NCI-H2081 treated with DMSO at 0.1 percent for 48 hours (cell line): ENCODE results near the gene TMEM255B.

Experiments
- DNase-seq: peaks from one replicate; lab custom pipeline; 2025; lab: John Stamatoyannopoulos, UW

Gene TMEM255B

GRCh38 chr13:113768018-113768905, 9.2 kb downstream of the TMEM255B start:
- DNase-seq, result no peak

- DNase-seq, result no peak
Measured at GRCh38 chr13:113769106-113769505, 10.1 kb downstream of the TMEM255B start.

- no peak for DNase-seq
Measured at GRCh38 chr13:113769881-113770280, 10.9 kb downstream of the TMEM255B start.

- DNase-seq, result no peak
Measured at GRCh38 chr13:113770441-113770840, 11.4 kb downstream of the TMEM255B start.

GRCh38 chr13:113770937-113771336, 11.9 kb downstream of the TMEM255B start:
- DNase-seq, result no peak

- no peak for DNase-seq
Measured at GRCh38 chr13:113771709-113772331, 12.8 kb downstream of the TMEM255B start.

GRCh38 chr13:113774177-113775107, 15.4 kb downstream of the TMEM255B start:
- no peak for DNase-seq

- DNase-seq, result no peak
Measured at GRCh38 chr13:113775451-113776145, 16.6 kb downstream of the TMEM255B start.

- DNase-seq, result no peak
Measured at GRCh38 chr13:113776231-113777125, 17.5 kb downstream of the TMEM255B start.

GRCh38 chr13:113777311-113778260, 18.6 kb downstream of the TMEM255B start:
- DNase-seq, result no peak

- no peak for DNase-seq
Measured at GRCh38 chr13:113781571-113781970, 22.5 kb downstream of the TMEM255B start.

- no peak for DNase-seq
Measured at GRCh38 chr13:113782472-113782871, 23.4 kb downstream of the TMEM255B start.

GRCh38 chr13:113783200-113783881, 24.3 kb downstream of the TMEM255B start:
- no peak for DNase-seq

GRCh38 chr13:113783966-113784644, 25.1 kb downstream of the TMEM255B start:
- DNase-seq, result no peak

- no peak for DNase-seq
Measured at GRCh38 chr13:113784645-113785024, 25.6 kb downstream of the TMEM255B start.

GRCh38 chr13:113785051-113786010, 26.3 kb downstream of the TMEM255B start:
- no peak for DNase-seq

- DNase-seq, result no peak
Measured at GRCh38 chr13:113786262-113786841, 27.3 kb downstream of the TMEM255B start.
